GM12878 (cell line): ENCODE measurements around the gene CERCAM. TPM values are rescaled to one million over a fixed set of nuclear protein-coding genes. Genes with fewer than 3 reads are reported as not detected.

Experiments
- ATAC-seq: fragments of 200-7000 bp; cut with Tn5 transposase; 3 replicates; pipeline ENCODE4 v1.9.1; 2020; ENCODE audit warnings: mild to moderate bottlenecking, moderate library complexity
- BruUV-seq: library from RNA; stranded (reverse); fragments of 400-500 nt; replicated peaks from 2 replicates; lab custom pipeline; 2021; lab: Mats Ljungman, UMichigan
- CTCF ChIA-PET: fragments of 300-600 bp; sonication (Branson Sonifier 250); formaldehyde crosslinking; extraction: SDS; loops from one replicate; lab custom pipeline; 2021; ENCODE audit warnings: inconsistent platforms; lab: Yijun Ruan, JAX
- POLR2A ChIA-PET: fragments of 350-600 bp; formaldehyde crosslinking; extraction: SDS; loops from one replicate; lab custom pipeline; 2021; ENCODE audit warnings: inconsistent platforms; lab: Charles Lee
- RAD21 ChIA-PET: fragments of 300-600 bp; sonication (Branson Sonifier 250); formaldehyde crosslinking; loops from one replicate; lab custom pipeline; 2023; ENCODE audit warnings: antibody characterized with exemption; ENCODE audit not compliant: unreplicated experiment; lab: Charles Lee
- SMC1A ChIA-PET: fragments of 300-600 bp; sonication (Branson Sonifier 250); formaldehyde crosslinking; loops from one replicate; lab custom pipeline; 2023; ENCODE audit not compliant: unreplicated experiment, uncharacterized antibody; lab: Charles Lee
- DNase-seq: peaks from one replicate; pipeline ENCODE4 v3.0.0-alpha.2; 2011; ENCODE audit warnings: low read depth, low spot score
- FAIRE-seq: peaks from 3 replicates; lab custom pipeline; 2011; peaks lifted over from hg19 to GRCh38; lab: Jason Lieb, UNC
- H2AFZ ChIP-seq: 2 replicates; pipeline ENCODE4 v1.6.0; 2011; ENCODE audit warnings: low read depth, low read length, control low read depth; ENCODE audit not compliant: control insufficient read depth
- H3K27ac ChIP-seq: 2 replicates; pipeline ENCODE4 v1.5.1; 2011; ENCODE audit warnings: control low read depth; ENCODE audit not compliant: control insufficient read depth, insufficient read depth
- H3K27me3 ChIP-seq, 2 experiments: replicated peaks in 1 of 2; 2 replicates each; pipeline versions ENCODE4 v1.6.0 to v1.6.1; 2011; ENCODE audit warnings: low read length in 1 of 2; ENCODE audit not compliant: control insufficient read depth in 2 of 2, insufficient read depth in 2 of 2
- H3K36me3 ChIP-seq, 2 experiments: 2 replicates each; pipeline ENCODE4 v1.5.1; 2011; ENCODE audit warnings: low read length in 1 of 2; ENCODE audit not compliant: control insufficient read depth in 2 of 2, insufficient read depth in 2 of 2
- H3K4me1 ChIP-seq: 2 replicates; pipeline ENCODE4 v1.6.1; 2011; ENCODE audit warnings: mild to moderate bottlenecking, low read length, moderate library complexity, mixed read lengths; ENCODE audit not compliant: control insufficient read depth, insufficient read depth
- H3K4me2 ChIP-seq: 2 replicates; pipeline ENCODE4 v1.6.0; 2011; ENCODE audit warnings: control low read depth; ENCODE audit not compliant: control insufficient read depth, insufficient read depth
- H3K4me3 ChIP-seq: fragments of 200-600 bp; sonication (generic); 2 replicates; pipeline ENCODE4 v1.5.1; 2016
- H3K79me2 ChIP-seq: 2 replicates; pipeline ENCODE4 v1.6.0; 2011; ENCODE audit warnings: low read length; ENCODE audit not compliant: control insufficient read depth, insufficient read depth
- H3K9ac ChIP-seq: 2 replicates; pipeline ENCODE4 v1.8.0; 2011; ENCODE audit warnings: low read length, control low read depth, mixed read lengths; ENCODE audit not compliant: control insufficient read depth, insufficient read depth
- H3K9me3 ChIP-seq: replicated peaks from 3 replicates; pipeline ENCODE4 v1.5.1; 2011; ENCODE audit warnings: mild to moderate bottlenecking, low read length; ENCODE audit not compliant: control insufficient read depth, insufficient read depth
- H4K20me1 ChIP-seq: 2 replicates; pipeline ENCODE4 v1.6.0; 2011; ENCODE audit not compliant: control insufficient read depth, insufficient read depth
- BRCA1 ChIP-seq: IDR thresholded peaks from 2 replicates; pipeline ENCODE4 v1.6.1; 2011; ENCODE audit warnings: low read depth, low read length, improper control_type of control experiment
- CBFB ChIP-seq: IDR thresholded peaks from 2 replicates; pipeline ENCODE4 v1.6.1; 2016; ENCODE audit warnings: antibody characterized with exemption, low read depth
- HDAC6 ChIP-seq: fragments of 200-600 bp; sonication (generic); IDR thresholded peaks from one replicate; pipeline ENCODE4 v1.8.0; 2017; ENCODE audit warnings: antibody characterized with exemption; ENCODE audit not compliant: unreplicated experiment
- HDGF ChIP-seq: fragments of 450-650 bp; IDR thresholded peaks from 2 replicates; pipeline ENCODE4 v1.6.1; 2016; ENCODE audit warnings: antibody characterized with exemption
- MXI1 ChIP-seq: fragments of 150-350 bp; IDR thresholded peaks from 2 replicates; pipeline ENCODE4 v1.6.1; 2011; ENCODE audit warnings: low read depth, mild to moderate bottlenecking, inconsistent platforms, low read length, improper control_type of control experiment
- NFIC ChIP-seq: IDR thresholded peaks from 2 replicates; pipeline ENCODE4 v1.6.1; 2012; ENCODE audit warnings: low read depth, mild to moderate bottlenecking, inconsistent platforms, low read length, moderate library complexity
- POLR2A ChIP-seq: IDR thresholded peaks from 2 replicates; pipeline ENCODE4 v1.6.1; 2011; ENCODE audit warnings: low read depth, mild to moderate bottlenecking, low read length
- RAD21 ChIP-seq: IDR thresholded peaks from 2 replicates; pipeline ENCODE4 v1.6.1; 2011; ENCODE audit warnings: mild to moderate bottlenecking, low read depth, low read length, moderate library complexity; ENCODE audit not compliant: insufficient read depth
- TCF3 ChIP-seq: IDR thresholded peaks from 2 replicates; pipeline ENCODE4 v1.6.1; 2012; ENCODE audit warnings: low read depth, mild to moderate bottlenecking, low read length, borderline replicate concordance; ENCODE audit not compliant: insufficient read depth
- WGBS: methylation state at CpG from one replicate; pipeline ENCODE4 v1.1.6; 2016; ENCODE audit warnings: low lambda C conversion rate; ENCODE audit not compliant: insufficient replicate concordance, insufficient coverage; ENCODE audit errors: missing lambda C conversion rate; 5-methylcytosine and 5-hydroxymethylcytosine counted together
- in situ Hi-C: fragments of 300-500 bp; cut with MboI; formaldehyde crosslinking; loops from 9 replicates; pipeline ENCODE4 v1.14.3; 2018; ENCODE audit warnings: mixed read lengths
- intact Hi-C: fragments of 100-400 bp; cut with micrococcal nuclease; formaldehyde crosslinking; loops from one replicate; pipeline ENCODE4 v1.14.2; 2022; ENCODE audit not compliant: unreplicated experiment
- polyA plus RNA-seq, 11 experiments: library from polyadenylated mRNA; depleted of rRNA in 4 of 11; unstranded in 6 of 11; stranded (reverse) in 5 of 11; fragments of >200 nt; fragmentation: Nextera tagmentation in 4 of 11; fragmentation: Illumina TruSeq in 1 of 11; extraction: Ambion mirVana in 4 of 11; extraction: Trizol in 1 of 11; gene quantifications; 1 replicate in 1 of 11; 2 replicates in 10 of 11; pipeline versions ENCODE4 v1.2.1 to v1.2.3, GENCODE V29; 2011 to 2016; ENCODE audit warnings: inconsistent platforms in 2 of 11, missing spikeins in 2 of 11, low read depth in 1 of 11
- total RNA-seq, 4 experiments: library from RNA; depleted of rRNA in 3 of 4; stranded (reverse); fragments of >200 nt in 3 of 4; fragmentation: Illumina TruSeq in 1 of 4; extraction: Trizol in 1 of 4; gene quantifications; 2 replicates each; pipeline versions ENCODE4 v1.2.1 to v1.2.3, GENCODE V29; 2013 to 2021

Gene CERCAM
- total and polyA plus RNA-seq, 10 of the 15 experiments (the other 5 are each of a cell fraction or from before 2014, with no cell fraction given): 0.05 to 6.7 (median 0.71) TPM

DNA sequence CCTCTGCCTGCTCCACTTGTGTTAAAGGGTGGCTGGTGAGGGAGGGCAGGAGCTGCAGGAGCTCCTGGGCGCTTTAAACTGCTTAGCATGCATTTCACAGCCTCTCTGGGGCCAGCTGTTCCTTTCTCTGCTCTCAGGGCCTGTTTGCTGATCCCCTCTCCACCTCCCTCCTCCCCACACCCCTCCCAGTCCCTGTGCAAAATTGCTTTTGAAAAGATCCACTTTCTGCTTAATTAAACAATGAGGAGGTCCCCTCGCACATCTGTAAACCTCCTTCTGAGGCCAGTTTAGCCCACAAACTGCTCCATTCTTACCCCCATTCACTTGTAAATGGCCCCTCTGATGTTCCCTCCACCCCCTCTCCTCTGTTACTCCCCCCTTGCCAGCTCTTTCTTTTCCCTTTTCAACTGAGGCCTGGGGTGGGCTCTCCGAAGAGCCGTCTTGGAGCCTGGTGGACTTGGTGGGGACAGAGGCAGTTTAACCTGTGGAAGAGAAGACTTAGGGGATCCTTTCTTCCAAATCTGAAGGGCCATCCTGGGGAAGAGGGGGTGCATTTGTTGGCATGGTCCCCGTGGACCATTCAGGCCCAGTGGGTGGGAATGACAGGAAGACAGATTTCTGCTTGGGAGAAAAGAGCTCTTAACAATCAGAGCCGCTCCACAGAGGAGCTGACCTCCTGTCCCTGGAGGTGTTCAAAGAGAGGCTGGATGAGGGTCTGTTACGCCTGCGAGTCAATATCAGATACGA is 37.5 kb upstream of the CERCAM start:
- SMC1A ChIA-PET: interaction anchor here (0.7 to 2.1 kb wide), 3 partner anchors 12 to 34 kb away, joined by 3 to 4 read pairs (median 3); partner anchors contain the start of gene URM1
- no TSS peak for BruUV-seq
- Histone ChIP-seq H3K9me3 (no peaks in the 10 kb centered on the region), H3K36me3 (peaks cover 10 to 16% of the 10 kb centered on the region in 2 experiments), H3K79me2 (no peaks in the 10 kb centered on the region), H3K4me2 (no peak overlapping the region), H3K9ac (no peak overlapping the region), H4K20me1 (no peaks in the 10 kb centered on the region), H3K4me1 (no peaks in the 10 kb centered on the region), H2AFZ (no peak overlapping the region), H3K27ac (no peak overlapping the region), H3K4me3 (no peak overlapping the region), H3K27me3 (no peaks in the 10 kb centered on the region)
- CTCF ChIA-PET: no interaction called here
- RAD21 ChIA-PET: no interaction called here
- in situ Hi-C loops: no loop called here
- FAIRE-seq (no peak), ATAC-seq (no peak), DNase-seq (no peak)
- TF ChIP-seq POLR2A: no peak
- no peak for TF ChIP-seq CBFB
- TF ChIP-seq RAD21: no peak
- no peak for TF ChIP-seq BRCA1
- TF ChIP-seq MXI1: no peak
- TF ChIP-seq HDAC6: no peak
- TF ChIP-seq HDGF: no peak
- TF ChIP-seq TCF3: no peak
- WGBS: 88% methylated on average over 9 of the region's 9 CpGs
- intact Hi-C loops: no loop called here
- POLR2A ChIA-PET: interaction anchor here (0.6 to 0.7 kb wide), 2 partner anchors 37 to 83 kb away, joined by 3 to 9 read pairs; no protein-coding TSS in a partner anchor

DNA sequence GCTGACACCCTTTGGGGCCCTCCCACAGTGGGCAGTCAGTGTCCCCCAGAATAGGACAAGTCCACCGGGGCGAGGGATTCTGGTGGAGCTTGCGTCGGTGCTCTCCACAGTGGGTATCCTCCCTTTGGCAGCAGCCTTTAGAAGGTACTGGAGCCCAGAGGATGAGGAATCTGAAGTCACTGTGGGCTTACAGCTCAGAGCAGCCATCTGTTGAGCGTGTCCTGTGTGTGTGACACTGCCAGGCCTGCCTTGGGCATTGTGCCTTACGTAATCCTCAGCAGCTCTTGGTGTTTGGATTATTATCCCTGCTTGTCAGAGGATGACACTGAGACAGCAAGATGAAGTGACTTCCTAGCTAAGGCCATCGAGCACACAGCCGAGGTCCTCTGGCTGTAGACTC is 36.9 kb upstream of the CERCAM start:
- Histone ChIP-seq H3K36me3 (peaks cover 12 to 14% of the 10 kb centered on the region in 2 experiments), H3K4me3 (no peak overlapping the region), H4K20me1 (no peaks in the 10 kb centered on the region), H3K27me3 (no peaks in the 10 kb centered on the region), H3K79me2 (no peaks in the 10 kb centered on the region), H2AFZ (no peak overlapping the region), H3K4me2 (no peak overlapping the region), H3K9ac (no peak overlapping the region), H3K27ac (no peak overlapping the region), H3K4me1 (no peaks in the 10 kb centered on the region), H3K9me3 (no peaks in the 10 kb centered on the region)
- DNase-seq (no peak), FAIRE-seq (no peak), ATAC-seq (no peak)
- BruUV-seq: no TSS peak
- POLR2A ChIA-PET: interaction anchor here (0.7 kb wide), 1 partner anchor 36 kb away, joined by 9 read pairs; no protein-coding TSS in a partner anchor
- RAD21 ChIA-PET: no interaction called here
- in situ Hi-C loops (no loop called here), intact Hi-C loops (no loop called here)
- SMC1A ChIA-PET: interaction anchor here (0.7 to 1.4 kb wide), 2 partner anchors 13 to 34 kb away, joined by 3 read pairs; partner anchors contain the start of gene URM1
- 96% methylated on average over 8 of the region's 8 CpGs for WGBS
- TF ChIP-seq NFIC: no peak
- CTCF ChIA-PET: no interaction called here
